ENCODE results near the gene TRHDE.
"Not testable (repeated sequence)": the region's sequence is repeated elsewhere in the genome, so short reads cannot be mapped to it uniquely, and the experiment has no call there.

DNA sequence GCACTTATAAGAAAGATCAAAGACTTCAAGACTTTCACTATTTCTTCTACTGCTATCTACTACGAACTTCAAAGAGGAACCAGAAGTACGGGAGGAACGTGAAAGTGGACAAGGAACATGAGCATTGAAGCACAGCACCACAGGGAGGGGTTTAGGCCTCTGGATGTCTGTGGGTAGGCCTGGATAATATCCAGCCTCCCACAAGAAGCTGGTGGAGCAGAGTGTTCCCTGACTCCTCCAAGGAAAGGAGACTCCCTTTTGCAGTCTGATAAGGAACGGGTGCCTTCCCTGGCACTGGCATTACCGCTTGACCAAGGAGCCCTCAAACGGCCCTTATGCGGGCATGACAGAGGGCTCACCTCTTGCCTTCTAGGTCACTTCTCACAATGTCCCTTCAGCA lies 388.0 kb downstream of the TRHDE start:
- TF ChIP-seq POLR2AphosphoS5, POLR2A, SPI1, TAF1, POU2F2 (IDR thresholded peaks at IDR 0.05; ENCODE audit: low read depth, low read length): not testable (repeated sequence)
